OCI-LY1 (cell line): Measurements from ENCODE around the gene PRRG2.

Experiments used
- CTCF ChIP-seq: fragments of 200-600 bp; sonication (generic), shearing (Covaris generic); IDR thresholded peaks from 2 replicates; pipeline ENCODE4 v1.5.1; 2017; ENCODE audit warnings: mild to moderate bottlenecking, antibody characterized with exemption, low read length, moderate library complexity, mixed read lengths
- EZH2 ChIP-seq: fragments of 200-600 bp; sonication (generic), shearing (Covaris generic); IDR thresholded peaks from 2 replicates; pipeline ENCODE4 v1.8.0; 2017; ENCODE audit warnings: borderline replicate concordance, mixed run types, mild to moderate bottlenecking, antibody characterized with exemption, low read length, moderate library complexity, mixed read lengths

GRCh38 chr19:49557641-49558325 lies 23.3 kb upstream of the PRRG2 start:
- TF ChIP-seq CTCF (no peak), EZH2 (no peak)
